ENCODE data around the gene FAM171A1.

DNA sequence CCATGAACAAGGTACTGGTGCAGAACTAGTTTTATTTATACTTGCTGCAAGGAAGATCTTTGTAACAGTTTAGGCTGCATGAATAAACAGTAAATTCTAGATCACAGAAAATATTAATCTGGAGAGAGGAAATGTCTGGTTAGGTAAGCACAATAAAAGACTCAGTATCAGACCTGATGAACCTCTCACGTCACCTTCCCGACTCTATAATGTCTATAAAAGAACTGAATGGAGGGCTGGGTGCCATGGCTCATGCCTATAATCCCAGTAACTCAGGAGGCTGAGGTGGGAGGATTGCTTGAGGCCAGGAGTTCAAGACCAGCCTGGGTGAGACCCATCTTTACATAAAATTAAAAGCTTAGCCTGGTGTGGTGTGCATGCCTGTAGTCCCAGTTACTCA is 65.9 kb downstream of the FAM171A1 start:
- TF ChIP-seq, protein P1, sequence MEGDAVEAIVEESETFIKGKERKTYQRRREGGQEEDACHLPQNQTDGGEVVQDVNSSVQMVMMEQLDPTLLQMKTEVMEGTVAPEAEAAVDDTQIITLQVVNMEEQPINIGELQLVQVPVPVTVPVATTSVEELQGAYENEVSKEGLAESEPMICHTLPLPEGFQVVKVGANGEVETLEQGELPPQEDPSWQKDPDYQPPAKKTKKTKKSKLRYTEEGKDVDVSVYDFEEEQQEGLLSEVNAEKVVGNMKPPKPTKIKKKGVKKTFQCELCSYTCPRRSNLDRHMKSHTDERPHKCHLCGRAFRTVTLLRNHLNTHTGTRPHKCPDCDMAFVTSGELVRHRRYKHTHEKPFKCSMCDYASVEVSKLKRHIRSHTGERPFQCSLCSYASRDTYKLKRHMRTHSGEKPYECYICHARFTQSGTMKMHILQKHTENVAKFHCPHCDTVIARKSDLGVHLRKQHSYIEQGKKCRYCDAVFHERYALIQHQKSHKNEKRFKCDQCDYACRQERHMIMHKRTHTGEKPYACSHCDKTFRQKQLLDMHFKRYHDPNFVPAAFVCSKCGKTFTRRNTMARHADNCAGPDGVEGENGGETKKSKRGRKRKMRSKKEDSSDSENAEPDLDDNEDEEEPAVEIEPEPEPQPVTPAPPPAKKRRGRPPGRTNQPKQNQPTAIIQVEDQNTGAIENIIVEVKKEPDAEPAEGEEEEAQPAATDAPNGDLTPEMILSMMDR (IDR thresholded peaks at IDR 0.05; ENCODE audit: low read depth, low read length) = no peak
- TF ChIP-seq EZH2phosphoT487 (IDR thresholded peaks at IDR 0.05; ENCODE audit: low read depth) = no peak

Data from OCI-LY3 (cell line).